GM21737 (cell line): ENCODE results near the gene CCDC24.

Experiments
- ATAC-seq: cut with Tn5 transposase; IDR thresholded peaks from one replicate; pipeline ENCODE4 v1.9.1; 2021; ENCODE audit warnings: mild to moderate bottlenecking, moderate library complexity; ENCODE audit not compliant: unreplicated experiment

Gene CCDC24

DNA sequence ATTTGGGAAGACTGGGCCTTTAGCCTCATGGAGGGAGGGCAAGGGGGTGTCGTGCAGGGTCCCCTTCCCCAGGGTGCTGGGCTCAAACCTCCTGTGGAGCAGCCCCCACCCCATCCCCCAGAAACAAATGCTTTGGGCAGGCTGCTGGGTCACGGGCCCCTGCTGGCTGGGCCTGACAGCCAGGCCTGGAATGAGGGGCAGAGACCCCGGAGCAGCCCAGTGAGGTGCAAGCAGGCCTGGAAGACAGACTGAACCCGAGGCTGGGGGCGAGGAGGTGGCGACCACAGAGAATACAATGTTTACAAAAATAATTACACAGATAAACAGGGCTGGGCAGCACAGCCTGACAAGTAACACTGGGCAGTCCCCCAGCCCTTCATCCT lies 5.3 kb downstream of the CCDC24 start:
- no peak for ATAC-seq

DNA sequence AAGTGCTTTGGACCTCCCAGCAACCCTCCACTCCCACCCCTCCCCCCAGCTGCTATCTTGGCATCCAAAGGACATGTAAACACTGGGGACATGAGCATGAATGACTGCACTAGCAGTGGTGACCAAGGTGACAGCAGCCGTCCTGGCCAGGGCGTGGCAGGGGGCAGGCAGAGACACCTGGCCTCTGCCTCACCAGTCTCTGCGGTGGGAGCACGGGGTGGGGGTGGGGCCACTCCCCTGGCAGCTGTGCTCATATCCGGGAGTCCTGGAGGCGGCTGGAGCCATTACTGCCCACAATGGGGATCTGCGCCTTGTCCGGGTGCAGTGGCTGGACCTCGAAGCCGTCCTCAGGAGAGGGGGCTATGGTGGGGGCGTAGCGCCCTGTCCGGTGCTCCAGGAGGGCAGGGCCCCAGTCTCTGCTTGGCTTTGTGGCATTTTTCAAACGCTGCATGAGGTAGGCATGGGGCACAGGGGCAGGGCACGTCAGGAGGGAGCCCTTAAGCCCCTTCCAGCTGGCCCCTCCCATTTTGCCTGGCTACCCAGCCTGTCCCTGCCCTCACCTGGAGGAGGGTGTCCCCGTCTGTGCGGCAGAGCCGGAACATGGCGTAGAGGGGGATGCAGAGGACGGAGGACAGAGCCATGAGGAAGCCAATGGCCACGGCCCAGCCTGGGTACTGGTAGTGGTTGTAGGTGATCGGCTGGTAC lies 6.0 kb downstream of the CCDC24 start:
- ATAC-seq: no peak

DNA sequence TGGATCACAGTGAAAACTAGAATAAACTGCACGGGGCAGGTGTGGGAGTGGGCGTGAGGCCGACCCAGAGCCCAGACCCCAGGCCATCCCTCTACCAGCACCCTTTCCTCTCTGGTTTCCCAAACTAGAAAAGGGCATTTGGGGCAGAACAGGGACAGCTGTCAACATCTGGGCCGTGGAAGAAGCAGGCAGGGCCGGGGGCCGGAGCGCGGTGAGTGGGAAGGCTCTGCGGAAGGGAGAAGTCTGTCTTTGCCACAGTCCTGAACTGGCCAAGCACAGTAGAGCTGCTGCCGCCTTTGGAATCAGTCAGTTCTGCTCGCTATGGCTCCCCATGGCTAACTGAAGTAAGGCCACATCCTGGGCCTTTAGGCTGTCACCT lies 6.6 kb downstream of the CCDC24 start:
- no peak for ATAC-seq

DNA sequence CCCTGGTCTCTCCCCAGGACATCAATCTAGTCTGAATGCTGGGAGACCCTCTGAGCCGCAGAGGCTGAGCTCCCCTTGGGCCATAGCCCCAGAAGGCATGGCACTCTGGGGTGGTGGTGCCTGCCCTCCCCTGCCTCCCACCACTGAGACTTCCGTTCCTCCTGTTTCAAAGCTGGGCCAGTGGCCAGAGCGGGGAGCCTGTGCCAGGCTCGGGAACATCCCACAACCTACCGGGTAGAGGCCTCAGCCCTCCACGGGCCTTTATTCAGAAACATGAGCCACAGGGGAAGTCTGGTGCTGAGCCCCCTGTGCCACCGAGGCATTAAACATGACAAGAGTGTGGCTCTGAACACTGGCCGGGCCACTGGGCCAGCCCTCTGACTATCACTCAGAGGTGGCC lies 8.1 kb downstream of the CCDC24 start:
- ATAC-seq: no peak

DNA sequence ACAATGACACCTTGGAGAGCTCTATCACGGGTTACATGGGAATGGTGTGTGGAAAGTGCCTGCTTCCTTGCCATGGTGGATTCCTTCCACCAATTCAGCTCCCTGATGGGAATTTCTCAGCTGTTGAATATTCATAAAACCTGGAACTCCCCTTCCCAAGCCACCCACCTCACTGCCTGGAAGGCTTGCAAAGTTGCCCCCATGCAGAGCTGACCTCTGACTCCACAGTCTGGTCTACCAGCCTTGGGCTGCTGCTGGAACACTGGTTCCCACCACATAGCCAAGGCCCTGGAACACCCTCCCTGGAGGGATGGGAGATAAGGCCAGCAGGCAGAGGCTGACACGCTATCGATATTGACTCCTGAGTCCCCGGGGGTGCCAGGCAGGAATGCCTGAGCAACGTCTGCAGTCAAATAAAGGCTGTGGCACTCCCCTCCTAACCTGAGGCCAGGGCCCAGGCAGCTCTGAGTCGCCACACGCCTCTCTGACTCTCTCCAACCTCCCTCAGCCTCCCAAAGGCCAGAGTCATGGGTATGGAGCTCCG lies 8.8 kb downstream of the CCDC24 start:
- ATAC-seq: no peak

DNA sequence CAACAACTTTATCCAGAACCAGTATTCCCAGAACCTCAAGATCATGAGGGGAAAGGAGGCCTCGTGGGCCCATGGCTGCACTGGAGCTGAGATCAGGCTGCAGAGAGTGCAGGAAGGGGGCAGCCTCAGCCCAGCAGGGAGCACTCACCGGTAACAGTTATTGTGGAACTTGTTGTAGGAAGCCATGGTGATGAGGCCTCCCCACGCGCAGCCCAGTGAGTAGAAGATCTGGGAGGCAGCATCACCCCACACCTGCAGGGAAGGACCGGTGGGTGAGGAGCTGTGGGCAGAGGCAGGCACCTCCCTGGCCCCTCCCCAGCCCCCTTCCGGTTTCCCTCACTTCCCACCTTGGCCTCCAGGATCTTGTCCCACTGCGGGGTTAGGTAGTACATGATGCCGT lies 10.8 kb downstream of the CCDC24 start:
- no peak for ATAC-seq

DNA sequence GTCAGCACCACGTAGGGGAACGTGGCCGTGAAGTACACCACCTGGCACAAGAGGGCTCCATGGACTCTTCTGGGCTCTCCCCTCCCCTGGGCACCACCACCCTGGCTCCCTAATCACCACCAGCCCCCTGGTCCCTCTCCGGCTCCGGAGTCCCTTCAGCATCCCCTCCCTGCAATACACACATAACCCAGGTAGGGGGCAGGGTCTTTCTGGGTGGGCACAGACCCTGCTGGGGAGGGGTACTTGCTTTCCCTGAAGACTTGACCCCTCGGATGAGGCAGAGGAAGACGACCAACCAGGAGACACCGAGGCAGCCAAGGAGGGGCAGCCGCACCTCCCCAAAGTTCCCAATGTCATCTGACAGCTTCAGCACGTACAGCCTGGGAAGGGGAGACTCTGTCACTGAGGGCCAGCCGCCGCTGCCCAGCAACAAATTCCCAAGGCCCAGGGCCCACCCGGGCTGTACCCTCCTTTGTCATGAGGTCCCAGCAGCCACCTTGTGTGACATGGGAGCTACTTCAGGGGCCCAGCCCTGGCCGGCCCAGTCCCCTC lies 11.3 kb downstream of the CCDC24 start:
- no peak for ATAC-seq

DNA sequence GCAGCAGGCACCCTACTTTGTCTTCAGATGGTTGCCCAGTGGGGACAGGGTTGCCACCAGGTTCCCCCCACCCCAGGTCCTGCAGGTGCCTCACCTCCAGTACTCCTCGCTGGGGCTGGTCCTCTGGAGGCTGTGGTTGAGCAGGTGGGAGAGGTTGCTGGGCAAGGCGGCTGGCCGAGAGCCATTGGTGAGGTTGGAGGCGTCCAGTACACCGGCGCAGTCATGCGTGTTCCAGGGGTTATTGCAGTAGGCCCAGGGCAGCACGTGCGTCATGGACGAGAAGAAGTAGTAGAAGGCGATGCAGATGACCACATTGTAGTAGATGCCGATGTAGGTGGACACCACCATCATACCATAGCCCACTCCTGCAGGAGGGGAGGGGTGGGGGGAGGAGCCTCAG lies 16.9 kb downstream of the CCDC24 start:
- ATAC-seq: no peak

DNA sequence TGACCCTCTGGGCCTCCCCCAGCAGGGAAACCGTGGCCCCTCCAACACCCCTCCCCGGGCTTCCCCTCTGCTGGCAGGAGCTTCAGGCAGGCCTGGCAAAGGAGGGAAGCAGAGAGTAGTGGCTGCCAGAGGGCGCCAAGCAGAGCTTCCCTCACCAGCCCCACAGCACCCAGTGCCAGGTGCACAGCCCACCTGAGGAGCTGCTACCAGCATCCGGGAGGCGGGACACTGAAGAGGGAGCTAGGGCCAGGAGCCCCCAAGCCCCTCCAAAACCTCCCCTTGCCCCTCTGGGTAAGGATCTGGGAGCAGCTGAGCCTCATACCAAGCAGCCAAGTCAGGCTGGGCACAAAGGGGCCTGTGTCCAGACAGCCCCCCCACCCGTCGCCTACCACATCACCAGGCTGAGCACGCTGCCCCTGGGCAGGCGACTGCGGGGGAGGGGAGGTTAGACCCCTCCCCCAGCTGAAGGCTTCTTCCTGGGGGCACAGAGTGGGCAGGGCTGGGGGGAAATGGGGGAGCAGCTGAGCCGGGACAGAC lies 19.6 kb downstream of the CCDC24 start:
- no peak for ATAC-seq

DNA sequence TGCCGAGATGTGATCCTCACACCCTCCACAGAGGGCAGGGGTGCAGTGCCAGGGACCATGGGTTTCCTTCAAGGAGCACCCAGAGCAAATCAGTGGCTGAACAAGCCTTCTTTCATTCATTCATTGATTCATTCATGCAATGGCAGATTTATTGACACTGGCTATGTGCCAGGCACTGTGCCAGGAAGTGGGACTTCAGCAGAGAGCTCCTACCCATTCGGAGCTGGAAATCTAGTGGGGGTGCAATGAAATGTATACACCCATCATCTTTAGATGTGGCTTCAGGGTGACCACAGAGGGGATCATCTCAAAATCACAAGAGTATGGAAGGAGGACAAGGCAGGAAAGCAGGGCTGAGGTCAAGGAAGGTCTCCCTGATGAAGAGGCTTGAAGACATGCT lies 21.0 kb downstream of the CCDC24 start:
- no peak for ATAC-seq

DNA sequence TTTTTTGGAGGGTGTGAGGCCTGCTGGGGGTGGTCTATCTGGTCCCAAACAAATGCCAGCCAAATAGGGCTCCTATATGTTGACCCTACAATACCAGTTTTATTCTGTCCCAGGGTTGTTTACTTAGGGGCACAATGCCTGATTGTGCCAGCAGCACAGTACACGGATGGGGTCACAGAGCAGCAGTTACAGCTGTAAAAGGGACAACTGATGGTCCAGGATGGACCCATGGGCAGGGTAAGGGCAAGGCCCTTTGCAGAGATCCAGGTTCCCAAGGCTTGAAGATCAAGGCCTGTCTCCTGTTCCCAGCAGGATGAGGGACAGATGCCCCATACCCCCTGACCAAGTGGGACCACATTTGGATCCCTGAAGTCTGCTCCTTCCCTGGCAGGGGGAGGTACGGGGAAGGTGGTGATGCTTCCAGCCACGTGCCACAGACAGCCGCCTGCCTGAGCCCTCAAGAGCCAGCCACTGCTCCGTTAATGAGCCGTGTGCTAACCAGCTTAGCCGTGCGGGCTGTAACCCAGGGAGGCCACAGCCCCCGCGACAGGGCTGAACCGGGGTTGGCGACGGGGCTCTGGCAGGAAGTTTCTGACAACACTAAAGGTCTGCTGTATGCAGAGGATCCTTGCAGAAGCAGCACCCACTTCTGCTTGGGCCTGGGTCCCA lies 21.7 kb downstream of the CCDC24 start:
- ATAC-seq: no peak

DNA sequence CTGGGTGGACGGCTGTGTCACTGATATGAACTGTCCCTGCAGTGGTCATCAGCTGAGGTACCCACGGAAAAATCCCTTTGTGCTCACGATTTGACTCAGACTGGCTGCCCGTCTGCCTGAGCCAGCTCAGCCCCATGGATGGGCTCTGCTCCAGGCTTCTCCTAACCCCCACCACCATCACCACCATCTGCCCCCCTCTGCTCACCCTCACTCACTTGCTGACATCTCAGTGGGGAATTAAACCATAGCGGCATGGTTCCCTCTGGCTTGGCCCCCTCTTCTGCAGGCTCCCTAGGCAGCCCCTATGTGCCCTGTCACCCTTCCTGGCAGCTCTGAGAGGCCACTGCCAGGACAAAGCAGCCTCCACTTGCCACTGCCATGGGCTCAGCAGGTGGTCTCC lies 22.6 kb downstream of the CCDC24 start:
- no peak for ATAC-seq

DNA sequence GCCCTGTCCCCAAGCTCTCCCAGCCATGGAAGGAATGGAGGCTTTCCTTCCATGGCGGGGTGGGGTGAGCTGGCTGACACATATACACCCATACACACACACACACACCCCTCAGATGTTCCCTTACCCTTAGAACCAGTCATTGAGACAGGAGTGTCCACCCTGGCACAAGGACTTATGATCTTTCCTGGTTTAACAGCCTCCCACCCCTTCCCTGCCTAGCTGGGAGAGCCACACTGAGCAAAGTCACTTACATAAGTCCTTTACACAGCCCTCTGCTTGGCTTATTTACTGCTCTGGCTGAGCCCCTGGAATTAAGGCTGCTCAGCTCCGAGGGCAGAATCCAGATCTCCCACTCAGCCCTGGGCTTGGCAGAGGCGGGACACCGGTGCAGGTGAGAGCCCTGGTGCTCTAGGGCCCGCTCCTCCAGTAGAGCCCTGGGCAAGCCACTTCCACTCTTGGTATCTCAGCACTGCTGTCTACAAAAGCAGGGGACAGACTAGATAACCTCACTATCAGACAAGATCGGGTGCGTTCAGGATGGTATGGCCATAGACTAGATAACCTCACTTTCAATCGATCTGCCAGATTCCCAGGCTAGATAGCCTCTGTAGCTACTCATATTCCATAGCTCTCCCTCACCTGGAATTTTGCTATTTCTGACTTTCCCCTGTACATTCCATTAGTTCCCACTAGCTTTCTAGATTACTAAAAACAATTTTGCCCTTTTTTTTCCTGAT lies 23.1 kb downstream of the CCDC24 start:
- ATAC-seq: no peak

DNA sequence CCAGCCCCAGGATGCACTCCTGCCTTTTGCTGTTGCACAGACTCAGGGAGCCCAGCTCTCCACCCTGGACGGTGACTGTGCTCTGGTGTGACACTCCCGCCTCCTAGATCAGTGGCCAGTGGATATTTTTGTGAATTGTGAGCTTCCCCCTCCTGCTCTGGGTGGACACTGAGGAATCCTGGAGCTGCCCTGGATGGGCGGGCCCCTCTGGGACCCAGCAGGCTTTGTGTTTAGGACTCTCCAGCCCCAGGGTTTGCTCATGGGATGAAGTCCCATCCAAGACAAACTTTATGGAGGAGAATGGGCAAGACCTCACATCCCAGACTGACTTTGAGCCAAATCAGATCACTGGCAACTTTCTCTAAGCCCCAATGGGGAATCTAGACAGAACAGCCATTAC lies 23.8 kb downstream of the CCDC24 start:
- no peak for ATAC-seq

DNA sequence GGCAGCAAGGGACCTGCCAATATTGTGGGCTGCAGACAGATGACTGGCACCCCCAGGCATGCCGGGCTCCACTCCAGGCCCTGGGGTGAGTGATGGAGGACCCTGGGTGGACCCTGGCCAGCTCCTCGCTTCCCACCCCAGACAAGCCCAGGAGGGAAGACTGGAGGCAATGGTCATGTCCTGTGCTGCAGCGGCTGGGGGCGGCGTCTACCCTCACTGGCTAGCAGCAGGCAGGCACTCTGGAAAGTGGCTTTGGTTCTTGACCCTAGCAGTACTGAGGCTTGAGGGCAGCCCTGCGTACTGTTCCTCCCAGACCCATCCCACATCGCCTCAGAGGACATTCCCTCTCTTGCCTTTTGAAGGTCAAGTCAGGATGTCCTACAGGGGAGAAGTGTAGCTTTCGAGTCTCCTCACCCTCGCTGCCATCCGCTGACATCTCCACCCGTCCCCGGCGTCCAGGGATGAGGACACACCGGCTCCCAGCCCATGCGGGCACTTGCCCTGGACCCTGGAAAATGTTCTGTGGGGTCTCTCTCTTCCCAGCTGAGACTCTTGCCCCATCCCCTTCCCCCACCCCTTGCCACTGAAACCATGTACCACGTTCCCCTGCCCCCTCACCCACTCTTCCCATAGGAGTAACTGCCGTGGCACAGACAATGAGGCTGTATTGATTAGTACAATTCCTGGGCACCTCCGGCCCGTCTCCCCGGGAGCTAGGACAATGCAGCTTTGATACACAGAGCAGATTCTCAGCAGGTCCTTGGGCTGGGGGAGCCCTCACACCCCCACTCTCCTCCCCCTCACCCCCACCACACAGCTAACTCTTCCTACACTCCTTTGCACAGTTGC lies 24.9 kb downstream of the CCDC24 start:
- no peak for ATAC-seq

DNA sequence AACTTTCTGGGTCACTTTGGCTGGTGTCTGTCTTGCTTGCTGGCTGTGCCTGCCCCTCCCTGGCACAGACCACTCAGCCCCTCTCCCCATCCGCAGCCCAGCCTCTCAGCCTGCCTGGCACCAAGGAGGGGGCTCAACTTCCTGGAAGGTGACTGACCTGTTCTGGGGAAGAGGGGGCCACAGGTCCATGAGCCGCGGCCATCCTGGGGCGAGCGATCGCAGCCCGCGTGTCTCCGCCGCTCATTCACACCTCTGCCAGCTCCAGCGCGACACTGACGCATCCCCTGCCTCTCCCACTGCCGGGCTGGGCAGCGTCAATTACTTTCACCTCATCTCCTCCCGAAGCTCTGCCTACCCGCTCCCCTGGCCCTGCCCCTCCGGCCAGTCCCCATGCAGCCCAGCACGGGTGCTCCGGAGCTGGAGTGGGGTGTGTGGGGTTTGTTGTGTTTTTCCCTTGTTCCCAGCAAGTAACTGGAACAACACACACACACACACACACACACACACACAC lies 25.5 kb downstream of the CCDC24 start:
- ATAC-seq: no peak

DNA sequence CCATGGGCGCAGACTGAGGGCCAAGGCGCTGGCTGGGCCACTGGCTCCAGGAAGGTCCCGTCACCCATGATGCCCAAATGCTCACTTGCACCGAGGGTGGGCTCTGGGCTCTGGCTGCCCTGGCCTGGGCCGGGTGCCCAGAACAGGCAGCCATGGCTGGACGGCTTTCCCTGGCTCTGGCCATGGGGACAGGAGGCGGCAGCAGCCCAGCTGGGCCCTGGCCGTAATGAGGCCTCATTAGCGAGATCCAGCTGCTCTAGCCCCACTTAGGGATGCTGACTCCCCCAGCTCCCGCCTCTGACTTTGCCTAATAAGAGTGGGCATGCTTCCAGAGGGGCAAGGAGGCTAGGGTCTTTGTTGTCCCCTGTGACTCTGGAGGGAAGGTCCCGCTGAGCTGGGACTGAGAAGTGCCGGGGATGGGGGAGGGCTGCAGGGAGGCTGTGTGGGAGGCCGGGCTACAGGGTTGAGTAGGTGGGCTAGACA lies 28.1 kb downstream of the CCDC24 start:
- no peak for ATAC-seq

DNA sequence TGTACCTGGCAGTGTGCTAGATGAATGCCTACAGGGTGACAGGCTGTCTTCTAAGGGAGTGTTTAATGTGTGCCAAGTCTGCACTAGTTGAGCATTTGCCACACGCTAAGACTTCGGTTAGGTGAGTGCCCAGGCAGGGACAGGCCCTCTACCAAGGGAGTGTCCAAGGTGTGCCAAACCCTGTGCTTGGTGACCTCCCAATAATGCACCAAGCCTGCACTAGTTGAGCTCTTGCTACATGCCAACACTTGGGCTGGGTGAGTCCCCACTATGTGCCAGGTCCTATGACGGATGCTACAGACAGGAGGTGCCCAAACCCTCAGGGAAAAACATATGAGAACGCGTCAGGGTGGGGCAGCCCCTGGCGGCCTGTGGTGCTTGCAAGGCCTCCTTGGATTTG lies 29.1 kb downstream of the CCDC24 start:
- ATAC-seq: no peak

DNA sequence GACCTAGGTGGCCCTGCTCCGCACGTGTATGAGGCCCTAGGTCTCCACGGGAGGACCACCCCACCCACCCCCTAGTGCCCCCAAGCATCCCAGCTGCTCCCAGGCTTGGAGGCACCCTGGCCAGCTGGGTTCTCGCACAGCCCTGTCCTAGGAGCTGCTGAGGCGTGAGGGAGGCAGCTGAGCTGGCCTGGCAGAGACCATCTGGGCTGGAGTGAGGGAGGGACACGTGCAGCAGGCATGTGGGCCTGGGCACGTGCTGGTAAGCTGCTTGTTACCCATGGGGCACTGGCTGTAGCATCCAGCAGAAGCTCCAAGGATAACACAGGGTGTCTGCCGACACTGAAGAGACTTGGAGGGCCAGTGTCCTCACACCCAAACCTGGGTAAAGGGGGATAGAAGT lies 29.8 kb downstream of the CCDC24 start:
- ATAC-seq: no peak
